ENCODE results near the gene KRTAP5-4. TPM values are rescaled to one million over a fixed set of nuclear protein-coding genes. Genes with fewer than 3 reads are reported as not detected.

The KRTAP5-4 gene
- total RNA-seq, 1 donor from 2014 or later = not detected

- no peak overlapping the region for H3K27ac Mint-ChIP-seq (ENCODE audit: unreplicated experiment)
- peaks cover 46% of the 10 kb centered on the region for H3K79me2 ChIP-seq (ENCODE audit: insufficient read depth, low read length)
- peak overlapping the region; percentile 61 for H3K4me3 ChIP-seq (ENCODE audit: insufficient read depth, low read depth, low read length)
- peak overlapping the region; percentile 87 for H3K9ac ChIP-seq (ENCODE audit: low read length)
- no peak overlapping the region for H3K4me3 Mint-ChIP-seq (ENCODE audit: unreplicated experiment)
- H3K4me1 Mint-ChIP-seq (ENCODE audit: low read depth, unreplicated experiment) = peaks cover 5% of the 10 kb centered on the region
- H3K36me3 ChIP-seq (ENCODE audit: insufficient read depth, low read length) = no peaks in the 10 kb centered on the region
- H3K27me3 ChIP-seq (ENCODE audit: insufficient read depth, low read length) = peaks cover 14% of the 10 kb centered on the region
- no peaks in the 10 kb centered on the region for H3K9me3 ChIP-seq (ENCODE audit: insufficient read depth, low read depth, low read length)
- peaks cover 16% of the 10 kb centered on the region for H3K27me3 Mint-ChIP-seq (ENCODE audit: low read depth, unreplicated experiment)
- no peaks in the 10 kb centered on the region for H3K9me3 Mint-ChIP-seq (ENCODE audit: unreplicated experiment)
- no peak for FAIRE-seq
- TF ChIP-seq EZH2 (IDR thresholded peaks at IDR 0.05; ENCODE audit: insufficient read depth, low read length) = no peak
- TF ChIP-seq, protein P1, sequence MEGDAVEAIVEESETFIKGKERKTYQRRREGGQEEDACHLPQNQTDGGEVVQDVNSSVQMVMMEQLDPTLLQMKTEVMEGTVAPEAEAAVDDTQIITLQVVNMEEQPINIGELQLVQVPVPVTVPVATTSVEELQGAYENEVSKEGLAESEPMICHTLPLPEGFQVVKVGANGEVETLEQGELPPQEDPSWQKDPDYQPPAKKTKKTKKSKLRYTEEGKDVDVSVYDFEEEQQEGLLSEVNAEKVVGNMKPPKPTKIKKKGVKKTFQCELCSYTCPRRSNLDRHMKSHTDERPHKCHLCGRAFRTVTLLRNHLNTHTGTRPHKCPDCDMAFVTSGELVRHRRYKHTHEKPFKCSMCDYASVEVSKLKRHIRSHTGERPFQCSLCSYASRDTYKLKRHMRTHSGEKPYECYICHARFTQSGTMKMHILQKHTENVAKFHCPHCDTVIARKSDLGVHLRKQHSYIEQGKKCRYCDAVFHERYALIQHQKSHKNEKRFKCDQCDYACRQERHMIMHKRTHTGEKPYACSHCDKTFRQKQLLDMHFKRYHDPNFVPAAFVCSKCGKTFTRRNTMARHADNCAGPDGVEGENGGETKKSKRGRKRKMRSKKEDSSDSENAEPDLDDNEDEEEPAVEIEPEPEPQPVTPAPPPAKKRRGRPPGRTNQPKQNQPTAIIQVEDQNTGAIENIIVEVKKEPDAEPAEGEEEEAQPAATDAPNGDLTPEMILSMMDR (IDR thresholded peaks at IDR 0.05; ENCODE audit: insufficient read depth, low read depth, low read length) = no peak
- DNase-seq (ENCODE audit: low read depth) = no peak
- no peak overlapping the region for H3K27ac ChIP-seq (ENCODE audit: low read depth, low read length)
- no peak overlapping the region for H2AFZ ChIP-seq (ENCODE audit: low read depth, low read length)
- H3K36me3 Mint-ChIP-seq (ENCODE audit: low read depth, unreplicated experiment) = peaks cover 3% of the 10 kb centered on the region
- peaks cover 58% of the 10 kb centered on the region for H4K20me1 ChIP-seq (ENCODE audit: insufficient read depth, low read length)
- no peaks in the 10 kb centered on the region for H3K4me1 ChIP-seq (ENCODE audit: insufficient read depth, low read length)
- peak overlapping the region; percentile 89 for H3K4me2 ChIP-seq (ENCODE audit: low read length)
Measured at GRCh38 chr11:1571760-1572196, 50.2 kb downstream of the KRTAP5-4 start.

Other genes starting within 250 kb of the KRTAP5-4 start
- gene BRSK2, start 232.2 kb downstream of the KRTAP5-4 start, total RNA-seq = 3.9 and 7.1 TPM in 2 replicates
- gene MOB2, start 135.4 kb downstream of the KRTAP5-4 start, total RNA-seq = 26.4 and 28.9 TPM in 2 replicates
- 13.8 and 14.8 TPM in 2 replicates for gene DUSP8, start 49.9 kb downstream of the KRTAP5-4 start, total RNA-seq
- not detected in 2 replicates for gene KRTAP5-1, start 36.9 kb downstream of the KRTAP5-4 start, total RNA-seq
- gene KRTAP5-2, start 23.8 kb downstream of the KRTAP5-4 start, total RNA-seq = not detected in 2 replicates
- not detected in 2 replicates for gene KRTAP5-3, start 13.7 kb downstream of the KRTAP5-4 start, total RNA-seq
- gene KRTAP5-5, start 7.6 kb upstream of the KRTAP5-4 start, total RNA-seq = not detected in 2 replicates
- gene KRTAP5-6, start 75.1 kb upstream of the KRTAP5-4 start, total RNA-seq = not detected in 2 replicates
- 2.0 and 5.1 TPM in 2 replicates for gene IFITM10, start 128.5 kb upstream of the KRTAP5-4 start, total RNA-seq
- 290 and 340 TPM in 2 replicates for gene CTSD, start 141.8 kb upstream of the KRTAP5-4 start, total RNA-seq
- gene SYT8, start 212.9 kb upstream of the KRTAP5-4 start, total RNA-seq = 0.36 and 0.38 TPM in 2 replicates
- not detected in 2 replicates for gene TNNI2, start 216.8 kb upstream of the KRTAP5-4 start, total RNA-seq
- gene LSP1, start 230.9 kb upstream of the KRTAP5-4 start, total RNA-seq = 1.3 and 1.9 TPM in 2 replicates

Data from astrocyte (in vitro differentiated cells and primary cell).